ENCODE measurements around the gene ADAM8. TPM values are rescaled to one million over a fixed set of nuclear protein-coding genes. Genes with fewer than 3 reads are reported as not detected.
A peak's percentile ranks its signal among the peaks of the same experiment; 100 is the strongest.

Gene ADAM8
- total and polyA plus RNA-seq, 8 donors, result 2.0 to 9.8 (median 6.2) TPM

- FAIRE-seq (no peak), DNase-seq (no peak), ATAC-seq (no peak)
- Histone ChIP-seq H3K4me3 (no peak overlapping the region), H3K4me1 (no peaks in the 10 kb centered on the region), H3K9me3 (no peaks in the 10 kb centered on the region), H3K36me3 (peaks cover 9 to 86% (median 52%) of the 10 kb centered on the region in 3 donors), H3K27ac (no peak overlapping the region), H3K27me3 (no peaks in the 10 kb centered on the region)
- TF ChIP-seq CTCF (IDR thresholded peaks at IDR 0.05), result no peak
- intact Hi-C loops (cut with DNase I), result no loop called here
- 70 to 74% methylated on average over 18 of the region's 18 CpGs for WGBS, 2 donors
These were observed 9.7 kb upstream of the ADAM8 start for GRCh38 chr10:133286366-133286765.

- no peaks in the 10 kb centered on the region for H3K27me3 ChIP-seq
- WGBS, 2 donors, result 94 to 97% methylated on average over 36 of the region's 36 CpGs
- intact Hi-C loops (cut with DNase I), result no loop called here
- no peak overlapping the region for H3K4me3 ChIP-seq
- no peaks in the 10 kb centered on the region for H3K4me1 ChIP-seq
- peak in 1 of 6 donors; percentile 48 for DNase-seq
- no peak for ATAC-seq
- H3K9me3 ChIP-seq, result no peaks in the 10 kb centered on the region
- no peak overlapping the region for H3K27ac ChIP-seq
- TF ChIP-seq CTCF (IDR thresholded peaks at IDR 0.05), result no peak
- peaks cover 9 to 82% (median 52%) of the 10 kb centered on the region in 3 donors for H3K36me3 ChIP-seq
- no peak for FAIRE-seq
These were observed 8.5 kb upstream of the ADAM8 start for GRCh38 chr10:133285217-133285616.

- no peak for TF ChIP-seq CTCF (IDR thresholded peaks at IDR 0.05)
- Histone ChIP-seq H3K4me1 (peaks cover under 1 to 2% (median under 1%) of the 10 kb centered on the region in 3 donors), H3K4me3 (no peak overlapping the region), H3K36me3 (peaks cover 6 to 69% (median 45%) of the 10 kb centered on the region in 3 donors), H3K9me3 (no peaks in the 10 kb centered on the region), H3K27me3 (no peaks in the 10 kb centered on the region), H3K27ac (no peak overlapping the region)
- intact Hi-C loops (cut with DNase I), result no loop called here
- ATAC-seq, result no peak
- FAIRE-seq, result no peak
- 95 to 96% methylated on average over 24 of the region's 24 CpGs for WGBS, 2 donors
- DNase-seq, result no peak
These were observed 7.3 kb upstream of the ADAM8 start for GRCh38 chr10:133283931-133284330.

GRCh38 chr10:133282846-133283390 is 6.2 kb upstream of the ADAM8 start:
- Histone ChIP-seq H3K36me3 (peaks cover 6 to 59% (median 38%) of the 10 kb centered on the region in 3 donors), H3K9me3 (no peaks in the 10 kb centered on the region), H3K4me1 (peaks cover 5 to 12% (median 10%) of the 10 kb centered on the region in 3 donors), H3K27me3 (no peaks in the 10 kb centered on the region), H3K4me3 (no peak overlapping the region), H3K27ac (no peak overlapping the region)
- DNase-seq, result no peak
- intact Hi-C loops (cut with DNase I), result no loop called here
- TF ChIP-seq CTCF (IDR thresholded peaks at IDR 0.05), result no peak
- no peak for FAIRE-seq
- no peak for ATAC-seq
- WGBS, 2 donors, result 92% methylated on average over 24 of the region's 24 CpGs

GRCh38 chr10:133281628-133282372 is 5.1 kb upstream of the ADAM8 start:
- H3K9me3 ChIP-seq, result no peaks in the 10 kb centered on the region
- no peaks in the 10 kb centered on the region for H3K27me3 ChIP-seq
- H3K4me1 ChIP-seq, result peaks cover 13 to 20% (median 18%) of the 10 kb centered on the region in 3 donors
- TF ChIP-seq CTCF (IDR thresholded peaks at IDR 0.05), result no peak
- ATAC-seq (no peak), DNase-seq (peak in 1 of 6 donors; percentile 72), FAIRE-seq (no peak)
- H3K27ac ChIP-seq, result no peak overlapping the region
- WGBS, 2 donors, result 93 to 94% methylated on average over 38 of the region's 38 CpGs
- intact Hi-C loops (cut with DNase I), result no loop called here
- H3K36me3 ChIP-seq, result peaks cover 6 to 51% (median 36%) of the 10 kb centered on the region in 3 donors
- H3K4me3 ChIP-seq, result no peak overlapping the region

All from pancreas (tissue), 10 donors.